T-helper 1 cell treated with Interleukin-12 subunit alpha and Interleukin-12 subunit beta and Interleukin-4 antibody, amounts not matched to agents 30 ng/mL and 1 ng/mL, for 36 hours (primary cell): ENCODE measurements around the gene NOBOX. TPM values are rescaled to one million over a fixed set of nuclear protein-coding genes. Genes with fewer than 3 reads are reported as not detected.

Experiments
- total RNA-seq: library from RNA; stranded (reverse); gene quantifications from 2 replicates; pipeline ENCODE4 v1.2.3, GENCODE V29; 2022

NOBOX gene
- total RNA-seq, 1 donor from 2014 or later = not detected

Other genes with a start within 250 kb of the NOBOX start
- 0.49 and 1.0 TPM in 2 replicates for gene CTAGE4, start 220.2 kb downstream of the NOBOX start, total RNA-seq
- gene ARHGEF35, start 207.9 kb downstream of the NOBOX start, total RNA-seq = 2.9 and 3.6 TPM in 2 replicates
- gene OR2A42, start 164.1 kb downstream of the NOBOX start, total RNA-seq = 0.05 and 0.07 TPM in 2 replicates
- gene OR2A7, start 138.9 kb downstream of the NOBOX start, total RNA-seq = 3.5 and 3.9 TPM in 2 replicates
- 2.5 and 2.9 TPM in 2 replicates for gene CTAGE8, start 134.4 kb downstream of the NOBOX start, total RNA-seq
- not detected in 2 replicates for gene OR2A1, start 91.3 kb downstream of the NOBOX start, total RNA-seq
- 9.8 and 11.0 TPM in 2 replicates for gene ARHGEF5, start 48.3 kb downstream of the NOBOX start, total RNA-seq